HFFc6 (cell line): ENCODE data around the gene TMEM98. TPM values are rescaled to one million over a fixed set of nuclear protein-coding genes. Genes with fewer than 3 reads are reported as not detected.
"Not testable (repeated sequence)": the region's sequence is repeated elsewhere in the genome, so short reads cannot be mapped to it uniquely, and the experiment has no call there.

ENCODE experiments used
- DNase-seq: peaks from one replicate; pipeline ENCODE4 v3.0.0-alpha.2; 2018
- H3K27ac Mint-ChIP-seq: 2 replicates; pipeline ENCODE4 v1.8.0; 2020; ENCODE audit warnings: mild to moderate bottlenecking, mixed read lengths
- H3K27me3 Mint-ChIP-seq: 2 replicates; pipeline ENCODE4 v1.8.0; 2021; ENCODE audit warnings: mild to moderate bottlenecking, moderate library complexity, mixed read lengths; ENCODE audit not compliant: insufficient read depth
- H3K36me3 Mint-ChIP-seq: 2 replicates; pipeline ENCODE4 v1.8.0; 2021; ENCODE audit warnings: low read depth, mixed read lengths
- H3K4me1 Mint-ChIP-seq: 2 replicates; pipeline ENCODE4 v1.8.0; 2020; ENCODE audit warnings: low read depth, mixed read lengths
- H3K4me3 Mint-ChIP-seq: 2 replicates; pipeline ENCODE4 v1.8.0; 2020; ENCODE audit warnings: mild to moderate bottlenecking, moderate library complexity, mixed read lengths
- H3K9me3 Mint-ChIP-seq: 2 replicates; pipeline ENCODE4 v1.8.0; 2020; ENCODE audit warnings: mild to moderate bottlenecking, mixed read lengths
- total RNA-seq, 6 experiments: library from RNA; stranded (reverse); fragmentation: NEBNext Ultra II Directional; extraction: Animal tissue kit (Norgen Biotek cat#: 25700); gene quantifications; 2 replicates in 1 of 6; 3 replicates in 5 of 6; pipeline ENCODE4 v1.2.3, GENCODE V29; 2021
- TF ChIP-seq, protein P1 (sequence below): fragments of 200-600 bp; sonication (generic); IDR thresholded peaks from 2 replicates; pipeline ENCODE4 v1.5.0; 2021; ENCODE audit warnings: antibody characterized with exemption, mild to moderate bottlenecking

Gene TMEM98
- total RNA-seq, 6 experiments from 2014 or later: 34.4 to 66.9 (median 38.5) TPM

DNA sequence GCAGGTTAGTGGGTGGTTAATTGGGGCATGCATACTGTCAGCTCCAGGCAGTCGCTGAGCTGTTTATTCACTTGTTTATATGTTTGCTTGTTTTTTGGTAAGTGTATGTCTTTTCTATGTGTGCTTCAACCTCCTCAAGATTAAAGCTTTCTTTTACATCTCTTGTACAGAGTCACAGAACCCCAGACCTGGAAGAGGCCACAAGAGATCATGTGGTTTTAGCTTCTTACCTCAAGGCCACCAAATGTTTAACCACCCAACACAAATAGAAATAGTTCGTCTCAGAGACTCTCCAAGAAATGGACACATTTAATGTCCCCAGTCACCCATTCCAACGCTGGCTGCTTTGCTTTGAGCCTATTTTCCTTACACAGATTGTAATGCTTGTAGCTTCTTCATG is 11.8 kb upstream of the TMEM98 start:
- Mint-ChIP-seq H3K4me3 (no peak overlapping the region), H3K9me3 (no peaks in the 10 kb centered on the region), H3K27ac (no peak overlapping the region), H3K4me1 (peaks cover 10% of the 10 kb centered on the region), H3K36me3 (no peaks in the 10 kb centered on the region), H3K27me3 (peaks cover 4% of the 10 kb centered on the region; the same call in 1 of the 2 replicates)
- DNase-seq: no peak
- TF ChIP-seq, protein P1, sequence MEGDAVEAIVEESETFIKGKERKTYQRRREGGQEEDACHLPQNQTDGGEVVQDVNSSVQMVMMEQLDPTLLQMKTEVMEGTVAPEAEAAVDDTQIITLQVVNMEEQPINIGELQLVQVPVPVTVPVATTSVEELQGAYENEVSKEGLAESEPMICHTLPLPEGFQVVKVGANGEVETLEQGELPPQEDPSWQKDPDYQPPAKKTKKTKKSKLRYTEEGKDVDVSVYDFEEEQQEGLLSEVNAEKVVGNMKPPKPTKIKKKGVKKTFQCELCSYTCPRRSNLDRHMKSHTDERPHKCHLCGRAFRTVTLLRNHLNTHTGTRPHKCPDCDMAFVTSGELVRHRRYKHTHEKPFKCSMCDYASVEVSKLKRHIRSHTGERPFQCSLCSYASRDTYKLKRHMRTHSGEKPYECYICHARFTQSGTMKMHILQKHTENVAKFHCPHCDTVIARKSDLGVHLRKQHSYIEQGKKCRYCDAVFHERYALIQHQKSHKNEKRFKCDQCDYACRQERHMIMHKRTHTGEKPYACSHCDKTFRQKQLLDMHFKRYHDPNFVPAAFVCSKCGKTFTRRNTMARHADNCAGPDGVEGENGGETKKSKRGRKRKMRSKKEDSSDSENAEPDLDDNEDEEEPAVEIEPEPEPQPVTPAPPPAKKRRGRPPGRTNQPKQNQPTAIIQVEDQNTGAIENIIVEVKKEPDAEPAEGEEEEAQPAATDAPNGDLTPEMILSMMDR: no peak

- Mint-ChIP-seq H3K9me3 (no peaks in the 10 kb centered on the region), H3K27me3 (peaks cover 4% of the 10 kb centered on the region; the same call in 1 of the 2 replicates), H3K27ac (no peak overlapping the region), H3K4me3 (no peak overlapping the region), H3K36me3 (no peaks in the 10 kb centered on the region), H3K4me1 (peaks cover 5% of the 10 kb centered on the region)
- TF ChIP-seq, protein P1: no peak
- no peak for DNase-seq
Observed at GRCh38 chr17:32917081-32917480, 10.9 kb upstream of the TMEM98 start.

DNA sequence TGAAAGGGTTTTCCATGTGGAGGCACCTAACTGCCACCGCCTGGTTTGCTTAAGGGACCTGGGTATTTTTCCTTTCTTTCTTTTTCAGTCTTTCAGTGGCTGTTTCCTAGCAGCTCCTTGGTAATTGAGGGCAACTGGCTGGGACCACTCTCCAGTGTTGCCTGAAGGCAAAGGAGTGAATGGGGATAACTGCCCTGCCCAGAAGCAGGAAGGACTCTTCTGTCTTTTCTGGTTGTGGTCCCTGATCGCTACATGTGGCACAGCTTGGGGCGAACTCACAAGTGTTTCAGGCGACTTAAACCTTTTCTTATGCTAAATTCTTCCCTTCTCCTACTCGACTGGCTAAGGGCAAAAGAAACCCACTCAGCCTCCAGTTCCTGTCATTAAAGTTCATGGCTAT is 10.1 kb upstream of the TMEM98 start:
- peaks cover 4% of the 10 kb centered on the region; the same call in 1 of the 2 replicates for H3K27me3 Mint-ChIP-seq
- no peak overlapping the region for H3K27ac Mint-ChIP-seq
- TF ChIP-seq, protein P1: no peak
- no peak for DNase-seq
- no peaks in the 10 kb centered on the region for H3K36me3 Mint-ChIP-seq
- H3K4me1 Mint-ChIP-seq: no peaks in the 10 kb centered on the region
- H3K4me3 Mint-ChIP-seq: no peak overlapping the region
- H3K9me3 Mint-ChIP-seq: no peaks in the 10 kb centered on the region

GRCh38 chr17:32919876-32920275 is 8.1 kb upstream of the TMEM98 start:
- not testable (repeated sequence) for DNase-seq, H3K36me3 Mint-ChIP-seq, H3K4me3 Mint-ChIP-seq, H3K4me1 Mint-ChIP-seq, H3K9me3 Mint-ChIP-seq, H3K27ac Mint-ChIP-seq, H3K27me3 Mint-ChIP-seq

DNA sequence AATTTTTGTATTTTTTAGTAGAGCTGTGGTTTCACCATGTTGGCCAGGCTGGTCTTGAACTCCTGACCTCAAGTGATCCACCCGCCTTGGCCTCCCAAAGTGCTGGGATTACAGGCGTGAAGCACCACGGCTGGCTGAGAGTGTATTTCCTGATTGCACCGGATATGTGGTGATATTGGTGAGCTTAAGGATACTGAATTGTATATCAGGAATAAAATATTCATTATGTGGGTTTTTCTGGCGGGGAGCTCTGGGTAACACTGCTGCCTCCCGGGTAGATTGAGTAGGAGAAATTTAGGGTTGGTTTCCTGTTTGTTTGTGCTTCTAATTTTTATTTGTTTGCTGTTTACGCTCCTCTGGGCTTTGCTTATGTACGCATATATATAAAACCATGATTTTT is 7.7 kb upstream of the TMEM98 start:
- Mint-ChIP-seq H3K36me3 (no peaks in the 10 kb centered on the region), H3K4me3 (no peak overlapping the region), H3K27ac (no peak overlapping the region), H3K9me3 (no peaks in the 10 kb centered on the region), H3K4me1 (no peaks in the 10 kb centered on the region), H3K27me3 (peaks cover 1% of the 10 kb centered on the region; the same call in 1 of the 2 replicates)
- DNase-seq: no peak
- TF ChIP-seq, protein P1: no peak

DNA sequence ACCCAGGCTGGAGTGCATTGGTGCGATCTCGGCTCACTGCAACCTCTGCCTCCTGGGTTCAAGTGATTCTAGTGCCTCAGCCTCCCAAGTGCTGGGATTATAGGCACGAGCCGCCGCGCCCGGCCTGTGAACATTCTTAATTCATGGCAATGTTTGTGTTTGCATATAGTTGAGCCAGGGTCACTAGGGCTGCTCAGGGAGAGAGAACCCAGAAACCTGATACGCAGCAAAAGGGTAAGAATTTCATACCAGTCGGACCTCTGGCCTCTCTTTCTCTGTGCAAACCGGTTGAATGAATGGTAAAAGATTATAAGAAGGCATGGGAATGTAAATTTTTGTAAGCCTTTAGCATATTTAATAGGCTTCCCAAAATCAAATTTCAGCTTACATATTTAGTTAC is 6.9 kb upstream of the TMEM98 start:
- TF ChIP-seq, protein P1: no peak
- DNase-seq: no peak
- Mint-ChIP-seq H3K4me1 (no peaks in the 10 kb centered on the region), H3K27ac (no peak overlapping the region), H3K9me3 (no peaks in the 10 kb centered on the region), H3K4me3 (no peak overlapping the region), H3K36me3 (no peaks in the 10 kb centered on the region), H3K27me3 (peaks cover 1% of the 10 kb centered on the region; the same call in 1 of the 2 replicates)

GRCh38 chr17:32923905-32924304 is 4.0 kb upstream of the TMEM98 start:
- not testable (repeated sequence) for DNase-seq, H3K9me3 Mint-ChIP-seq, H3K27ac Mint-ChIP-seq, H3K4me1 Mint-ChIP-seq, H3K36me3 Mint-ChIP-seq, H3K27me3 Mint-ChIP-seq, H3K4me3 Mint-ChIP-seq
